GM04503 (cell line): ENCODE results near the gene NAGA.
"Not testable (repeated sequence)": the region's sequence is repeated elsewhere in the genome, so short reads cannot be mapped to it uniquely, and the experiment has no call there.

Experiments
- DNase-seq: peaks from one replicate; pipeline ENCODE4 v3.0.0-alpha.2; 2012; ENCODE audit warnings: low read depth

The NAGA gene

GRCh38 chr22:42070517-42071422 is at the start of gene NAGA:
NAGA (minus strand) TSS chr22:42070812; CDS start chr22:42070297, 515 bp downstream.
- peak; percentile 79 for DNase-seq

- no peak for DNase-seq
Observed at GRCh38 chr22:42116848-42117424, 46.3 kb upstream of the NAGA start.

DNA sequence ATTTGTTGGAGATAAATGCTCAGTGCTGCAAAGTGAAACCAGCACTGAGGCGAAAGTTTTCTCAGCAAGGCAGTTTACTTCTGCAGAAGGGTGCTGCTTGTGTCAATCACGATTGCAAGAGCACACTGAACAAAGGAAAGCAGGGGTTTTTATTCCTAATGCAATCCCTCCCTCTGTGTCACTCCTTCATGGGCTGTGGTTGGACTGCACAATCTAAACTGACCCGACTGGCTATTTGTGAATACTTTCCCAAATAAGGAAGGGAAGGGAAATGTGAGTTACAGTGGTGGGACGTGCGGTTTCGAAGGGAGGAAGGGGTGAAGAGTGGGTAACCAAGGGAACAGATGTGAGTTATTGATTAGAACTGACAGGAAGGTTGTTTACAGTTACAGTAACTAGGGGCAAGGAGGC is 44.8 kb upstream of the NAGA start:
- not testable (repeated sequence) for DNase-seq

- no peak for DNase-seq
Observed at GRCh38 chr22:42114721-42115120, 44.1 kb upstream of the NAGA start.

DNA sequence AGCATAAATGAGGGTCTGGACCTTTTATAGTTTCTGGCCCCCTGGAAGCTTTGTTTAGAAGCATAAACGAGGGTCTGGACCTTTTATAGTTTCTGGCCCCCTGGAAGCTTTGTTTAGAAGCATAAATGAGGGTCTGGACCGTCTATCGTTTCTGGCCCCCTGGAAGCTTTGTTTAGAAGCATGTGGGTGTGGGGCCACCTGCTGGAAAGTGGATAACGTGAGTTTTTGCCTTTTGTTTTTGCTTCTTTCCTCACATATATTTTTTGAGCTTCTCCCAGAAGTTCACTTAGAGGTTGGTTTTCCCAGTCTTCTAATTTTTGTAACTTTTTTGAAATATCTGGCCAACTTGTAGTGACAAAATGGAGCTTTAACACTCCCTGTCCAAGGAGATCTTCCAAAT is 42.2 kb upstream of the NAGA start:
- not testable (repeated sequence) for DNase-seq

- DNase-seq = no peak
Observed at GRCh38 chr22:42111798-42112197, 41.2 kb upstream of the NAGA start.

DNA sequence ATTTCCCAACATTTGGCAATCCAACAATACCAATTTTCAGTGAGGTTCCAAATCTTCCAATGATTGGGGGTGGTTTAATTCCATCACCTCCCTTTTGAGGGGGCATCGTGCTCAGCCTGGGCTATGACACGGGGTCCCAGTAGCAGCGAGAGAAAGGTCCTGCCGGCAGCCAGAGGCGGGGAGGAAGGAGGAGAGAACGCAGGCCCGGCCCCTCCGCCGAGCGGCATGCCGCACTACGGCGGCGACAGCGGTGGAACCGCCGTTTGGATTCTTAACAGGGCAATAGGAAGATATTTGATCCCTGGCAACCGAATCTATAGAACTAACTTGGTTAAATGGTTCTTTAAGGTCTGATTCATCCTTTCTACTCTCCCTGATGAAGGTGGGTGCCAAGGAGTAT is 38.2 kb upstream of the NAGA start:
- no peak for DNase-seq

DNA sequence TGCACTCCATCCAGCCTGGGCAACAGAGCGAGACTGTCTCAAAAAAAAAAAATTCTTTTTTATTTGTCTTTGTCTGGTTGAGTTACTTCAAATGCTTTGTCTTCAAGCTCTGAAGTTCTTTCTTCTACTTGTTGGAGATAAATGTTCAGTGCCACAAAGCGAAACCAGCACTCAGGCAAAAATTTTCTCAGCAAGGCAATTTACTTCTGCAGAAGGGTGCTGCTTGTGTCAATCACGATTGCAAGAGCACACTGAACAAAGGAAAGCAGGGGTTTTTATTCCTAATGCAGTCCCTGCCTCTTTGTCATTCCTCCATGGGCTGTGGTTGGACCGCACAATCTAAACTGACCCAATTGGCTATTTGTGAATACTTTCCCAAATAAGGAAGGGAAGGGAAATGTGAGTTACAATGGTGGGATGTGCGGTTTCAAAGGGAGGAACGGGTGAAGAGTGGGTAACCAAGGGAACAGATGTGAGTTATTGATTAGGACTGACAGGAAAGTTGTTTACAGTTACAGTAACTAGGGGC is 33.8 kb upstream of the NAGA start:
- DNase-seq = not testable (repeated sequence)

- no peak for DNase-seq
Observed at GRCh38 chr22:42101199-42101598, 30.6 kb upstream of the NAGA start.

- DNase-seq = no peak
Observed at GRCh38 chr22:42091455-42091782, 20.8 kb upstream of the NAGA start.

GRCh38 chr22:42090596-42091454 is 20.2 kb upstream of the NAGA start, which contains the start of gene NDUFA6:
NDUFA6 (minus strand) TSS chr22:42090772; CDS start chr22:42090744, 28 bp downstream.
- peak; percentile 90 for DNase-seq

DNA sequence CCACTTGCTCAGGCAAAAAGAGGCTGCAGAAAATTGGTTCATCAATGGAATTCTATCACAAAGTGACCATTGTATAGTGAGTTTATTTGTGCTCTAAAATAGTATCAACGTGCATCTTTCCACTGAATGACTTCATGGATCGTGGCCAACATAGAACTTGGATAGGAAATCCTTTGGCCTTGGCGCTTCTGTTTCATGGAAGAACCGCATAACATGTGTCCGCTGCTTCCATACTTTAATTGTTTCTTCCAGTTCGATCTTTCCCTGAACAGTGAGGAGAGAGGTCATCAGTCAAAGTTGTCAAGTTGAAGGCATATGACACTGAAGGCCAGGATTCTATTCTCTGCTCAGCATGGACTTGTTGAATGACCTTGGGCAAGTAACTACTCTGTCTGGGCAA is 15.4 kb upstream of the NAGA start:
- DNase-seq = no peak

- DNase-seq = no peak
Observed at GRCh38 chr22:42084874-42085273, 14.3 kb upstream of the NAGA start.

- DNase-seq = no peak
Observed at GRCh38 chr22:42083119-42083518, 12.5 kb upstream of the NAGA start.

GRCh38 chr22:42080287-42080686 is 9.7 kb upstream of the NAGA start:
- DNase-seq = no peak

- peak; percentile 84 for DNase-seq
Observed at GRCh38 chr22:42079319-42080251, 9.0 kb upstream of the NAGA start, which contains the start of gene SMDT1. SMDT1 (plus strand) TSS chr22:42079700; CDS start chr22:42079769, 69 bp downstream.

DNA sequence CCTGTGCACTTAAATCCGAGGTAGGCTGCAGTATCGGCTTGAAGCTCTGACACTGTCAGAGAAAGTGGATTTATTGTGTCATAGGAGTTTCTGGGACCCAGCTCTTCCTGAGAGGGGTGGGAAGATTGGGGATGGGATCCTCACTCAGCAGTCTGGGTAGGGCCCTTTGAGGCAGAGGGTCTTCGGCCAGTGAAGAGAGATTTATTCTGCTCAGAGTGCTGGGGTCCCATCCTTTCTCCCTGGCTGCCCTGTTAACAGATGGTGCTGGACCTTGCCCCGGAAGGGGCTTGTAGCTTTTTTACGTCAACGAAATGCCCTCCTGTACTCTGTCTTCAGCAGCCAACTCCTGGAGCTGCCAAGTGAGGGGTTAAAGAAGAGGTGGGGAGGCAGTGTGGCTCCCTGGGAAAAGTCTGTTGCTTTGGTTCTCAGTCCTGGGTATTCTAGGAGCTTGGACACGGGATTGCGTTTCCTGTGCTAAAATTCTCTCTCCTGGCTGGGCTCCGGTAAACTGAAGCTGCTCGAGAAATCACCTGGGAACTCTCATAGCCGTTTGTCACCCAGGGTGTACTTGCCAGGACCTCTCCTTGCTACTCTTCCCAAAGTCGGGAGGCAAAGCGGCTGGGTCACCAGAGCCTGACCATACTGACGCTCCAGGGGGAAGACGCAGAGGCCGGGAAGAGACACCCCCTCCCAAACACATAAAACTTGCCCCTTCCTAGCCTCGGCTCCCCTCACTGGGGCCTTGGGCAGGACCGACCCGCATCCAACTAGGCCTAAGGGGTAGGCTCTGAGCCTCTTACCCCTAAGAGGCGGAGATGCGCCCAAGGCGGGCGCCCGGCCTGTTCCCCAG is 8.1 kb upstream of the NAGA start:
- DNase-seq = no peak

DNA sequence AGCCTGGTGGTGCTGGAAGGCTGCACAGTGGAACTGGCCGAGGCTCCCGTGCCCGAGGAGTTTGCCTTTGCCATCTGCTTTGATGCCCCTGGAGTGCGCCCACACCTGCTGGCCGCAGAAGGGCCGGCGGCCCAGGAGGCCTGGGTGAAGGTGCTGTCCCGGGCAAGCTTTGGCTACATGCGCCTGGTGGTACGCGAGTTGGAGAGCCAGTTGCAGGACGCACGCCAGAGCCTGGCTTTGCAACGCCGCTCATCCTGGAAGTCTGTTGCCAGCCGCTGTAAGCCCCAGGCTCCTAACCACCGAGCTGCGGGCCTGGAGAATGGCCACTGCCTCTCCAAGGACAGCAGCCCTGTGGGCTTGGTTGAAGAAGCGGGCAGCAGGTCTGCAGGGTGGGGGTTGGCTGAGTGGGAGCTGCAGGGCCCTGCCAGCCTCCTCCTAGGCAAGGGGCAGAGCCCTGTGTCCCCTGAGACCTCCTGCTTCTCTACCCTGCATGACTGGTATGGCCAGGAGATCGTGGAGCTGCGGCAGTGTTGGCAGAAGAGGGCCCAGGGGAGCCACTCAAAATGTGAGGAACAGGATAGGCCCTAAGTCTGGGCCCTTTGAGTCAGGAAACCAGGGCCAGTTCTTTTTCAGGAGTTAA is 7.0 kb upstream of the NAGA start:
- DNase-seq = no peak

- no peak for DNase-seq
Observed at GRCh38 chr22:42076764-42077485, 6.3 kb upstream of the NAGA start.
